KBM-7 (cell line): ENCODE measurements around the gene SMIM44.

Experiments
- DNase-seq: peaks from one replicate; pipeline ENCODE4 v3.0.0-alpha.2; 2015
- in situ Hi-C: fragments of 300-500 bp; cut with MboI; formaldehyde crosslinking; loops from 2 replicates; pipeline ENCODE4 v1.14.3; 2020; ENCODE audit warnings: low sequenced_read_pairs, low pct_unique_long_range_greater_than_20kb, mixed read lengths

Gene SMIM44

GRCh38 chr19:3505598-3506383 lies 22.6 kb upstream of the SMIM44 start, which contains the start of gene FZR1:
FZR1 (plus strand) TSS chr19:3506311; CDS start chr19:3522990, 16,679 bp downstream.
- in situ Hi-C loops = no loop called here
- DNase-seq = peak; percentile 98

GRCh38 chr19:3504735-3505134 lies 21.5 kb upstream of the SMIM44 start:
- in situ Hi-C loops = no loop called here
- DNase-seq = no peak

DNA sequence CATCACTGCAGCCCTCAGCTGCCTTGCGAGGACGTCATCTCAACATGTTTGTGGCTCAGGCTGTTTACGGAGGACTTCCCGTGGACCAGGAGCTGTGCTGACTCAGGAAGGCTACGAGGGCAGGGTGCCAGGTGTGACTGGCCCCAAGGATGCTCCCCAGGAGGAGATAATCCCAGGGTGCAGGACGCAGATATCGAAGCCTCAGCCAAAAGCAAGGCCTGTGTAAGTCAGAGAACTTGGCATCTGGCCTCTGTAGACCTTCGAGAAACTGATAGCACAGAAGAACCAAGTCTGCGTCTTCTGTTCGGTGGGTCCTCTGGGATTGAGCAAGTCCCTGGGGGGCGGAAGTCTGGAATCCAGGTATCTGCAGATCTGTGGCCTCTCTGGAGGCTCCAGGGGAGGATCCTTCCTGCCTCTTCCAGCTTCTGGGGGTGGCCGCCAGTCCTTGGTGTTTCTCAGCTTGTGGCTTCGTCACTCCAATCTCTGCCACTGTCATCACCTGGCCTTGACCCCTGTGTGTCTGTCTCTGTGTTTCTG lies 19.9 kb upstream of the SMIM44 start:
- in situ Hi-C loops = no loop called here
- DNase-seq = no peak

- in situ Hi-C loops = no loop called here
- no peak for DNase-seq
These were observed 18.5 kb upstream of the SMIM44 start for GRCh38 chr19:3501780-3502179.

DNA sequence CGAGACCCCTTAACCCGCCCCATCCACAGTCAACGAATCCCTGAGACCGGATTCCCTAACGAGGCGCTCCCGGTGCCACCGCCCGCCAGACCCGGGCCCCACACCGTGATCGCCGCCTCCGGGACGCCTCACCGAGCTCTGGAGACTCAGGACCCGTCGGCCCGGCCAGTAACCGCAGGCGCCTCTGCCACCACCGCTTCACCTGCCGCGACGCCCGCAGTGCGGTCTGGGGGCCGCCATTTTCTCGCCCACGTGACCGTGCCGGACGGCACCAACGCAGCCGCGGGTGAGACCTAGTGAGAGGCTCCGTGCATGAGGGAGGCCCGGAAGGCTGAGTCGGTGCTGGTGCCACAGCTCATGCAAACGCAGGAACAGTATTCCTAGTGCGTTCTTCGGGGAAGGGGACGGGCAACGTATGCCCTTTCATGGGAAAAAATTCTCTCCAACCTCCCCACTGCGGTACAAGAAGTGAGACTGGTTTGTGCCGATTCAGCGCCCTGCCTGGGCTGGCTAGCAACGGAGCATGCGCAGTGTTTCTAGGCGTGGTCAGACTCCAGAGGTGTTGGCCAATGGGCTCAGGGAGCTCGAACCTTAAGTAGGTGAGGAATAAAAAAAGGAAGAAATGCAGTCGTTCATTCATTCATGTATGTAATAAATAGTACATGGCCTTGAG lies 17.3 kb upstream of the SMIM44 start, which contains the start of gene DOHH:
TSS of gene DOHH (minus strand) at position 246 of the 673 bp plus-strand sequence. CDS start 3,860 bp downstream, outside the sequence.
- in situ Hi-C loops = no loop called here
- peak; percentile 97 for DNase-seq

- no peak for DNase-seq
- in situ Hi-C loops = no loop called here
These were observed 16.6 kb upstream of the SMIM44 start for GRCh38 chr19:3499738-3500428.

DNA sequence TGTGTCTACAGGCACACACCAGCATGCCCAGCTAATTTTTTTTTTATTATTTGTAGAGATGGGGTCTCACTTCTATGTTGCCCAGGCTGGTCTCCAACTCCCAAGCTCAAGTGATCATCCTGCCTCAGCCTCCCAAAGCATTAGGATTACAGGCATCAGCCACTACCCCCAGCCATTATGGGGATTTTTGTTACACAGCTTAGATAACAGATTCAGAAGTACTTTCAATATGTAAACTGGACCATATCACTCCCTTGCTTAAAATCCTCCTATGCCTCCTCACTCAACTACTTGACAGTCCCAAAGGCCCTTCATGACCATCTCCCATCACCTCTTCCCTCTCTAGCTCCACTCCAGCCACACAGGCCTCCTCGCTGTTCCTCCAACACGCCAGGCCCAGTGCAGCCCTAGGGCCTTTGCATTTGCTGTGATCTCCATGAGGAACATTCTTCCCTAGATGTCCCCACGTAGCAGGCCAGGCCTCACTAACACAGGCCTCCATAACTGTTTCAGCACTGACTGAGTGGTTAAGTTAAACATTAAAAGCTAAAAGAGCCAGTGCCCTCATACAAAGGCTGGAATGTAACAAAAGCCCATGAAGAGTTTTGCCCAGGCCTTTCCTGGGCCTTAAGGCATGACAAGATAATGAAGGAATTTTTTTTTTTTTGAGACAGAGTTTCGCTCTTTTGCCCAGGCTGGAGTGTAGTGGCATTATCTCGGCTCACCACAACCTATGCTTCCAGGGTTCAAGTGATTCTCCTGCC lies 14.7 kb upstream of the SMIM44 start:
- in situ Hi-C loops = no loop called here
- DNase-seq = no peak

GRCh38 chr19:3496392-3497273 lies 13.4 kb upstream of the SMIM44 start:
- in situ Hi-C loops = no loop called here
- no peak for DNase-seq

- in situ Hi-C loops = no loop called here
- no peak for DNase-seq
These were observed 11.3 kb upstream of the SMIM44 start for GRCh38 chr19:3494559-3494958.

DNA sequence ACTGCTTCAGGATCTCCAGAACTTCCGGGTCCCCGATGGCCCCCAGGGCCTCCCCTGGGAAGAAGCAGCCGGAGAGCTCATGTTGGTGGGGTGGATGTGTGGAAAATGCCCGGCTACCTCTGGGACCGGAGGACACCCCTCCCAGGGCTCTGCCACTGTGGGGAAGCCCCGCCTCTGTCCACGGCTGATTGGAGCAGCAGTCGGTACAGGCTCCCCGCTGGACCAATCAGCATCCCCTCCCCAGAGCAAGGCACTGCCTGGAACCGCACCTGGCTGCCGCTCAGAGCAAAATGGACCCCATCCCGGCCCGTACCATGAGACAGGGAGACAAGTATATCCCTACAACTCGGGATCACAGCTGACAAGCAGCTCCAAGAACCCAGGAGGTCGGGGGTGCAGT lies 10.8 kb upstream of the SMIM44 start:
- no peak for DNase-seq
- in situ Hi-C loops = no loop called here

DNA sequence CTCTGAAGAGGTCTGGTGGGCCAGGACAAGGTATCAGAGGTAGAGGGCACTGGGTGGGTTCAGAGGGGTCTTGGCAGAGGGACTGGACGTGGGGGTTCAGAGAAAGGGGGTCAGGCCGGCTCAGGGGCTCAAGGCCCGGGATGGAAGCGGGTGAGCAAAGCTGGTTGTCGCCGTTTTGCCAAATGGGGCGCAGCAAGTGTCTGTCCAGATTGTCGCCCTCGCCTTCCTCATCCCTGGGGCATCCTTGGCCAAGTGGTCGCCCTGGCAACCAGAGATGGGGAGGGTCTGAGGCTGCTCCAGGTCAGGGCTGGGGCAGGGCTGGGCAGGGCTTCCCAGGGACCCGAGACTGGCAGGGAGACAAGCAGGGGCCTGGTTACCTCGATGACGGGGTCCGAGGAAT lies 10.4 kb upstream of the SMIM44 start:
- in situ Hi-C loops = no loop called here
- no peak for DNase-seq

GRCh38 chr19:3492919-3493318 lies 9.7 kb upstream of the SMIM44 start:
- in situ Hi-C loops = no loop called here
- DNase-seq = no peak

- DNase-seq = no peak
- in situ Hi-C loops = no loop called here
These were observed 9.0 kb upstream of the SMIM44 start for GRCh38 chr19:3492131-3492839.

GRCh38 chr19:3491396-3492119 lies 8.3 kb upstream of the SMIM44 start:
- in situ Hi-C loops = no loop called here
- DNase-seq = no peak

DNA sequence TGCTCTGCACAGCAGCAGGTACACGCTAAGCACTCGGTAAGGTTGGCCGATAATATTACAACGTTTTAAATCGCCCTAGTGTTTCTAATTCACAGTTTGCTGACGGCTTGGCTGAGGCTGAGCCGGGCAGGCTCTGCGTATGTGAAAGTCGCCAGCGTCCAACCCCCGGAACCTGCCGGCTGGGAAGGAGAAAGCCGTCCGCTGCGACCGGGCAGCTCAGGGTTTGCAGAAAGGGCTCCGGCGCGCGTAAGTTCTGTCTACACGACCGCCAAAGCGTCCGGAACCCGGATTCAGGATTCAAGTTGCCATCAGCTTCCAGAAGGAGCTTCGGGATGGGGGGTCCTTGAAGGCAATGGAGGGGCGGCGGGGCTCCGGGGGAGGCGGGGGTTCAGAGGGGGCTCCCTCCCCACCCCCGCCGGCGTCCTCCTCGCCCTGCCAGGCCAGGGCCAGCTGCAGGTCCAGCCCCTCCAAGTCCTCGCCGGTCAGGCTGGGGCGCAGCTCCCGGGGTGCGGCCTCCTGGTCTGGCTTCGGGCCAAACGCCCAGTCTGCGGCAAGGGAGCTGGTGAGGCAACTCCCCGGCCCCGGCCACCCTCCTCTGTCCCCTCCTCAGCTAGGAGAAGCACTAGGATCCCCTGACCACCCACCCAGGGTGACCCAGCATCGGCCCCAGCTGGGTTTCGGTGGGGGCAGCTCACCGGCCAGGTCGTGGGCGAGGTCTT lies 575 bp downstream of the SMIM44 start:
- in situ Hi-C loops = no loop called here
- no peak for DNase-seq
